Measurements from ENCODE around the gene ZBP1. TPM values are rescaled to one million over a fixed set of nuclear protein-coding genes. Genes with fewer than 3 reads are reported as not detected.

ZBP1 gene
- total RNA-seq, 6 donors from 2014 or later: 3.2 to 9.4 (median 4.8) TPM

GRCh38 chr20:57656252-57656820 is 36.1 kb upstream of the ZBP1 start:
- TF ChIP-seq CTCF (IDR thresholded peaks at IDR 0.05): no peak
- no peak for TF ChIP-seq EP300 (IDR thresholded peaks at IDR 0.05)
- no peak for TF ChIP-seq POLR2A (IDR thresholded peaks at IDR 0.05)
- no peak for TF ChIP-seq POLR2AphosphoS5 (IDR thresholded peaks at IDR 0.05)
- no peaks in the 10 kb centered on the region for H3K9me3 ChIP-seq
- no peaks in the 10 kb centered on the region for H3K27me3 ChIP-seq
- H3K27ac ChIP-seq: no peak overlapping the region
- 88 to 95% methylated on average over 15 of the region's 15 CpGs for WGBS, 2 donors
- ATAC-seq (ENCODE audit: low FRiP score in 2 of 2) (no peak), DNase-seq (peak; percentile 18 to 48)
- peaks cover 0 to 41% (median 27%) of the 10 kb centered on the region in 4 donors for H3K36me3 ChIP-seq
- peaks cover 0 to 15% (median 5%) of the 10 kb centered on the region in 4 donors for H3K4me1 ChIP-seq
- no peak overlapping the region for H3K4me3 ChIP-seq

- TF ChIP-seq CTCF (IDR thresholded peaks at IDR 0.05): no peak
- ATAC-seq (ENCODE audit: low FRiP score in 2 of 2) (no peak), DNase-seq (peak in 1 of 2 donors; percentile 14)
- Histone ChIP-seq H3K27ac (no peak overlapping the region), H3K9me3 (no peaks in the 10 kb centered on the region), H3K4me1 (peaks cover 0 to 15% (median 5%) of the 10 kb centered on the region in 4 donors), H3K36me3 (peaks cover 0 to 47% (median 30%) of the 10 kb centered on the region in 4 donors), H3K27me3 (no peaks in the 10 kb centered on the region), H3K4me3 (no peak overlapping the region)
- WGBS, 2 donors: 86 to 92% methylated on average over 10 to 11 of the region's 11 CpGs
Measured at GRCh38 chr20:57655809-57656155, 35.6 kb upstream of the ZBP1 start.

GRCh38 chr20:57654998-57655808 is 35.0 kb upstream of the ZBP1 start:
- Histone ChIP-seq H3K27ac (no peak overlapping the region), H3K36me3 (peaks cover 0 to 51% (median 31%) of the 10 kb centered on the region in 4 donors), H3K4me3 (no peak overlapping the region), H3K9me3 (no peaks in the 10 kb centered on the region), H3K4me1 (peaks cover 0 to 15% (median 5%) of the 10 kb centered on the region in 4 donors), H3K27me3 (no peaks in the 10 kb centered on the region)
- ATAC-seq (ENCODE audit: low FRiP score in 2 of 2) (no peak), DNase-seq (peak; percentile 18 to 66)
- WGBS, 2 donors: 89% methylated on average over 22 of the region's 22 CpGs
- no peak for TF ChIP-seq EP300 (IDR thresholded peaks at IDR 0.05)
- TF ChIP-seq CTCF (IDR thresholded peaks at IDR 0.05): no peak
- TF ChIP-seq POLR2AphosphoS5 (IDR thresholded peaks at IDR 0.05): no peak
- no peak for TF ChIP-seq POLR2A (IDR thresholded peaks at IDR 0.05)

- TF ChIP-seq CTCF (IDR thresholded peaks at IDR 0.05) (peak; percentile 89 to 93 (median 90)), POLR2A (IDR thresholded peaks at IDR 0.05) (no peak)
- Histone ChIP-seq H3K4me3 (no peak overlapping the region), H3K36me3 (peaks cover 0 to 58% (median 31%) of the 10 kb centered on the region in 4 donors), H3K27ac (no peak overlapping the region), H3K9me3 (no peaks in the 10 kb centered on the region), H3K4me1 (peaks cover 0 to 15% (median 5%) of the 10 kb centered on the region in 4 donors), H3K27me3 (no peaks in the 10 kb centered on the region)
- ATAC-seq (ENCODE audit: low FRiP score in 2 of 2) (peak; percentile 74), DNase-seq (peak in 1 of 2 donors; percentile 54)
- WGBS, 2 donors: 40 to 43% methylated on average over 12 of the region's 12 CpGs
Measured at GRCh38 chr20:57654363-57654997, 34.3 kb upstream of the ZBP1 start.

Measured in upper lobe of left lung (tissue), 6 donors.